ENCODE results near the gene OTOG. TPM values are rescaled to one million over a fixed set of nuclear protein-coding genes. Genes with fewer than 3 reads are reported as not detected.
A peak's percentile ranks its signal among the peaks of the same experiment; 100 is the strongest.

Gene OTOG
- total RNA-seq, 1 donor from 2014 or later = not detected

DNA sequence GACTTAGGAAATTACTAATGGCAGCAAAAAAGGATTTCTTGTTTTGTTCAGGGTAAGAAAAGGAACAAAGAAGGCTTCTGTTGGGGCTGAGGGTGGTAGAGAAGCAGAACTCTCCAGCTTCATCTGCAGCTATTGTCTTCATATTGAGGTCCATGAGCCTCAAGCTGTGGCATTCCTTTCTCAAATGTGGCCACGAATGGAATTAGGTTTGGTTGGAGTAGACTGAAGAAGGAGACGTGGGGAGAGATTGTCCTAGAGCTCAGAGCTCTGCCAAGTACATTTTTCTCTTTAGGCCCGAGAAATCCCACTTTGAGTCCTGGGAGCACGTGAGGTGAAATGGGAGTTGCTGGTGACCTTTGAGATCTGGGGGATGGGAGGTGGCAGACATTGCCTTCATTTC lies 146.5 kb downstream of the OTOG start:
- no peaks in the 10 kb centered on the region for H3K4me1 Mint-ChIP-seq (ENCODE audit: low read depth, unreplicated experiment)
- peaks cover 19% of the 10 kb centered on the region for H3K36me3 Mint-ChIP-seq (ENCODE audit: unreplicated experiment)
- peaks cover 2% of the 10 kb centered on the region for H3K9me3 Mint-ChIP-seq (ENCODE audit: unreplicated experiment)
- no peak overlapping the region for H3K27ac Mint-ChIP-seq (ENCODE audit: unreplicated experiment)
- TF ChIP-seq, protein P1, sequence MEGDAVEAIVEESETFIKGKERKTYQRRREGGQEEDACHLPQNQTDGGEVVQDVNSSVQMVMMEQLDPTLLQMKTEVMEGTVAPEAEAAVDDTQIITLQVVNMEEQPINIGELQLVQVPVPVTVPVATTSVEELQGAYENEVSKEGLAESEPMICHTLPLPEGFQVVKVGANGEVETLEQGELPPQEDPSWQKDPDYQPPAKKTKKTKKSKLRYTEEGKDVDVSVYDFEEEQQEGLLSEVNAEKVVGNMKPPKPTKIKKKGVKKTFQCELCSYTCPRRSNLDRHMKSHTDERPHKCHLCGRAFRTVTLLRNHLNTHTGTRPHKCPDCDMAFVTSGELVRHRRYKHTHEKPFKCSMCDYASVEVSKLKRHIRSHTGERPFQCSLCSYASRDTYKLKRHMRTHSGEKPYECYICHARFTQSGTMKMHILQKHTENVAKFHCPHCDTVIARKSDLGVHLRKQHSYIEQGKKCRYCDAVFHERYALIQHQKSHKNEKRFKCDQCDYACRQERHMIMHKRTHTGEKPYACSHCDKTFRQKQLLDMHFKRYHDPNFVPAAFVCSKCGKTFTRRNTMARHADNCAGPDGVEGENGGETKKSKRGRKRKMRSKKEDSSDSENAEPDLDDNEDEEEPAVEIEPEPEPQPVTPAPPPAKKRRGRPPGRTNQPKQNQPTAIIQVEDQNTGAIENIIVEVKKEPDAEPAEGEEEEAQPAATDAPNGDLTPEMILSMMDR (IDR thresholded peaks at IDR 0.05; ENCODE audit: partially characterized antibody, unreplicated experiment) = no peak
- no peak overlapping the region for H3K4me3 Mint-ChIP-seq (ENCODE audit: unreplicated experiment)
- DNase-seq = no peak
- peaks cover 26% of the 10 kb centered on the region for H3K27me3 Mint-ChIP-seq (ENCODE audit: unreplicated experiment)

DNA sequence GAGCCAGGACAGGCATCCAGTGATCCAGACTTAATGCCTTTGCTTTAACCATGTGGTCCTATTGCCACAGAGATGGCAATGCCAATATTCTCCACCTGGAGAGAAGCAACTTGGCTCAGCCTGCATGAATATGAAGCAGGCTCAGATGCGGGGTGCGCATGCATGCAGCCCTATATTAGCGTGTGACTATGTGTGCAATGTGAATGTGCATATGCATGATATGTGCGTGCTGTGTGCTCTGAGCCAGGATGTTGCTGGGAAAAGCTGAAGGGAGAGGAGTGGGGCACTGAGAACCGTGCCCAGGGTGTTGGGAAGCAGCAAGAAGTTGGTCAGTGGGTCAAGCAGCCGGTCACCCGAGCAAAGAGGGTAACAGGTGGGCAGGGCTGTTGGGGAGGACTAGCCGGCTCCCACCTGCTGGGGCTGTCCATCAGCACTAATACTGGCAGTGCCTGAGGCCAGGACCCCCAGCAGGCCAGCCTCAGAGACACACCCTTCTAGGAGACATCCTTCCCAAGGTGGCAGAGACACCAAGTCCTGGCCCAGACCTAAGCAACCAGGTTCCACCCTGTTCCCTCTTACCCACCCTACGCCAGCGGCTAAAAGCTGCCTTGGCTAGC lies 147.5 kb downstream of the OTOG start:
- Mint-ChIP-seq H3K9me3 (ENCODE audit: unreplicated experiment) (peaks cover 2% of the 10 kb centered on the region), H3K4me1 (ENCODE audit: low read depth, unreplicated experiment) (no peaks in the 10 kb centered on the region), H3K36me3 (ENCODE audit: unreplicated experiment) (peaks cover 19% of the 10 kb centered on the region), H3K27ac (ENCODE audit: unreplicated experiment) (no peak overlapping the region), H3K4me3 (ENCODE audit: unreplicated experiment) (no peak overlapping the region), H3K27me3 (ENCODE audit: unreplicated experiment) (peaks cover 26% of the 10 kb centered on the region)
- DNase-seq = no peak
- TF ChIP-seq, protein P1 (IDR thresholded peaks at IDR 0.05; ENCODE audit: partially characterized antibody, unreplicated experiment) = no peak

DNA sequence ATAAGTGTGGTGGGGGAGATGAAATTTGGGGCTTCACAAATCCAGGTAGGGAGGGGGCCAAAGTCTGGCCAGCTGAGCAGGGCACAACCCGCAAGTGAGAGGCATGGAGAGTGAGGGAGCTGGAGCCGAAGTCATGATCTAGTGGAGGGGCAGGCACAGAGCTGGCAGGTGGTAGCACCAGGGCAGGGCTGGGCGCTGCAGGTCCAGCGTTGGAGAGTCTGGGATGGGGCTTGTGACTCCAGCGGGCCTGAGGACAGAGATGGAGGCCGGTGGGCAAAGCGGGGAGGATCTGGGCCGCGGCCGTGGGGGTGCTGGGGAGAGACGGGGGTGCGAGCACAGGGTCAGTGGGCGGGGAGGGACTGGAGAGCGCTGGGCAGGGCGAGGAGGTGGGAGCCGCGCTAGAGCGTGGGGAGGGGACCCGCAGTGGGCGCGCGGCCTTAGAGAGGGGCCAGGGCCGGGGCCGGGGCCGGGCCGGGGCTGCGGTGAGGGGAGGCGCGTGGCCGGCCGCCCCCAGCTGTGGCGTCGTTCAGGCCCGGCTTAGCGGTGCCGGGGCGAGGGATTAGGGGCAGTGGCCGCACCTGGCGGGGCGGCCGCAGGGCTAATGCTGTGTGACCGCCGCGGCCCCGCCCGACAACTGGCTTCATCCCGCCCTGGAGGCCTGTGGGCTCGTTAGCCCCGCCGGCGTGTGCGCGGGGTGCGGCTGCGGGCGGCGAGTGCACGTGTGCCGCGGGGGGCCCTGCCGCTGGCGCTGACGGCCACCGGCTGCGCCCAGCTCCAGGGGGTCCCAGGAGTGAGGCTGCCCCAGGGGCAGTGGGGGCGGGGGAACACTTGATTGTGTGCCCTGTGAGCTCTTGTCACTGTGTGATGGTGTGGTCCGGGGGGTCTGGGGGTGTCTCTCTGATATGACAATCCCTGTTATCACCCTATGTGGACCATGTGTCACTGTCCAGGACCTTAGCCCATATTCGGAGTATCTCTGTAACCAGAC lies 148.7 kb downstream of the OTOG start:
- Mint-ChIP-seq H3K27ac (ENCODE audit: unreplicated experiment) (no peak overlapping the region), H3K4me3 (ENCODE audit: unreplicated experiment) (peak overlapping the region; percentile 52), H3K36me3 (ENCODE audit: unreplicated experiment) (peaks cover 19% of the 10 kb centered on the region), H3K4me1 (ENCODE audit: low read depth, unreplicated experiment) (no peaks in the 10 kb centered on the region), H3K27me3 (ENCODE audit: unreplicated experiment) (peaks cover 26% of the 10 kb centered on the region), H3K9me3 (ENCODE audit: unreplicated experiment) (no peaks in the 10 kb centered on the region)
- TF ChIP-seq, protein P1 (IDR thresholded peaks at IDR 0.05; ENCODE audit: partially characterized antibody, unreplicated experiment) = no peak
- DNase-seq = no peak

DNA sequence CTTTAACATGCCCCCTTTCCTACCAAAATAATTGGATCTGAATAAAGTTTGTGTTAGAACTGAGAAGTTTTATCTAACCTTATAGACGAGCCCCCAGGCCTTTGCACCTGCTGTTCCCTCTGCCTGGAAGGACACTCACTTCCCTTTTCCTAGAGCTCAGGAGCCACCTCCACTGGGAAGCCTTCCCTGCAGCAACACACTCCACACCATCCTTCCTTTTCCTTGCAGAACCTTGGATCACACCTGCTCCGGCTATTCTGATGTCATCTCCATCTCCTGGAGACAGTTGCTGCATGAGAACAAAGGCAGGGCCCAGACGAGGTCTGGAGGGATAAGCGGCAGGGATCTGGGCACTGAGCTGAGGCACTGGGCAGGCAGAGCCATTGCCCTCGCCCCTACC lies 149.7 kb downstream of the OTOG start:
- Mint-ChIP-seq H3K9me3 (ENCODE audit: unreplicated experiment) (no peaks in the 10 kb centered on the region), H3K36me3 (ENCODE audit: unreplicated experiment) (peaks cover 19% of the 10 kb centered on the region), H3K27ac (ENCODE audit: unreplicated experiment) (no peak overlapping the region), H3K4me1 (ENCODE audit: low read depth, unreplicated experiment) (no peaks in the 10 kb centered on the region), H3K27me3 (ENCODE audit: unreplicated experiment) (peaks cover 26% of the 10 kb centered on the region), H3K4me3 (ENCODE audit: unreplicated experiment) (no peak overlapping the region)
- TF ChIP-seq, protein P1 (IDR thresholded peaks at IDR 0.05; ENCODE audit: partially characterized antibody, unreplicated experiment) = no peak
- DNase-seq = no peak

Other genes with a start within 250 kb of the OTOG start
- 0.51 TPM for gene NCR3LG1, start 195.5 kb upstream of the OTOG start, total RNA-seq (ENCODE audit: unreplicated experiment)
- gene KCNJ11, start 158.6 kb upstream of the OTOG start, total RNA-seq (ENCODE audit: unreplicated experiment) = 1.2 TPM
- gene ABCC8, start 70.4 kb upstream of the OTOG start, total RNA-seq (ENCODE audit: unreplicated experiment) = 5.7 TPM
- not detected for gene USH1C, start 2.8 kb upstream of the OTOG start, total RNA-seq (ENCODE audit: unreplicated experiment)
- gene MYOD1, start 172.3 kb downstream of the OTOG start, total RNA-seq (ENCODE audit: unreplicated experiment) = not detected
- gene KCNC1, start 187.5 kb downstream of the OTOG start, total RNA-seq (ENCODE audit: unreplicated experiment) = 12.6 TPM

Data from glutamatergic neuron (in vitro differentiated cells).